Measurements from ENCODE around the gene ARSB.
"Not testable (repeated sequence)": the region's sequence is repeated elsewhere in the genome, so short reads cannot be mapped to it uniquely, and the experiment has no call there.

The ARSB gene

GRCh38 chr5:78895616-78896015 is 89.5 kb downstream of the ARSB start:
- no peak for DNase-seq

GRCh38 chr5:78893940-78894677 is 91.0 kb downstream of the ARSB start:
- DNase-seq, result no peak

- DNase-seq, result no peak
Observed at GRCh38 chr5:78890667-78891379, 94.3 kb downstream of the ARSB start.

GRCh38 chr5:78889369-78890140 is 95.6 kb downstream of the ARSB start:
- DNase-seq, result no peak

DNA sequence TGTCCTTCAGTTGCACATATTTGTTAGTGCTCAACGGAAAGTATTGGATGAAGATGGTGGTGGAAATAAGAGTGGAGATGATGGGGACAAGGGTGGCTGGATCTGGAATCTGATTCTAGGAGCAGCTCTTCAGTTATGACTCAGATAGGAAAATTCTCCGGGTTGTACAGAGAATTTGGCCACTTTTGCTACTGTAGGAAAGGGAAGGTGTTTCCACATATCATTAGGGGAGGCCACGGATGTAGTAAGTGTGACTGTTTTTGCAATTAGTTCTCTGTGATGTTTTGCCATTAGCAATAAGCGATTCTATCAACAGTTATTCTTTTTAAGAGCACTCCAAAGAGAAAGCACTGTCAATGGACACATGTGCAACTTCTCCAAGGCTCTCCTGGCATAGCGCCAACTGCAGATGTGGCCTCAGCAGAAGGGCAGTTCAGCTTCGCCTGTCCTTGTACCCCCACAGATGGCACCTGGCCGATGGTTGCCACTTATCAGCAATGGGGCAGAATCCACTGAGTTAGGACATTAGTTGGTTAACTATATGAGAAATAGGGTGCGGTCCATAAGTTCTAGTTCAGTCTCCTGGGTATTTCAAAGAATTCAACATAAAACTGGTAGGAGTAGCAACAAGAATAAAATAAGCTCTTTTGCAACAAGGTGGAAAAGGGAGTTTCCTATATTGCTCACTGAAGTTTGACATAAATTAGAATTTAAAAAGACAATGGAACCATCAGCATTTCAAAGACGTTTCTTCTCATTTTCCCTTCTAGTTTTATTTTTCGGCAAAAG is 96.3 kb downstream of the ARSB start:
- no peak for DNase-seq

DNA sequence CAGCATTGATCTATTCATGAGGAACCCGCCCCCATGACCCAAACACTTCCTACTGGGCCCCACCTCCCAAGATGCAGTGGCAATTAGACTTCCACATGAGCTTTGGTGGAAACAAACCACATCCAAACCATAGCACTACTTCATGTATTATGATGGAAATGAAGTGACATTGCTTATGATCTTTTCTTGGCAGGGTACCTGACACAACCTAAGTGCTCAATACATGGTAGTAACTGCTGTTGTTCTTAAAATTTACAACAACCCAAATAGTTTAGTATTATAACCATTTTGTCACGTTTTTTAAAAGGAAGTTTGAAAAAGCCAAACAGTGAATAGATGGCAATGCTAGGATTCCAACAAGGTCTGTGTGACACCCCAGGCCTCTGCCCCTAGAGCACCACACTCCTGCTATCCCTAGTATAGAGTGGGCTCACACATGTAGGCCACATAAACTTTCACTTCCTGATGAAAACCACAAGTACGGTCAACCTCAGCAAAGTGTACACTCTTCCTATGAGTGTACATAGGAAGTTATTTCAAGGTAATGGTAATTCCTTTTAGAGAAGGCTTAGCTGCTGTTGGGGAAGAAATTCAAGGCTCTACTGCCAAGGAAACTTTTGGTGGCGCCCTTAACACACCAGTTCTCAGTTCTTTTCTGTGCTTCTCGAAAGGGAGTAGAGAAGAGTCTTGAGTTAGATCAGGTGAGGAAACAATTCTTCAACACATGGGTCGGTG is 97.6 kb downstream of the ARSB start:
- no peak for DNase-seq

GRCh38 chr5:78886341-78887230 is 98.5 kb downstream of the ARSB start:
- no peak for DNase-seq

- DNase-seq, result no peak
Observed at GRCh38 chr5:78881884-78882283, 103.2 kb downstream of the ARSB start.

DNA sequence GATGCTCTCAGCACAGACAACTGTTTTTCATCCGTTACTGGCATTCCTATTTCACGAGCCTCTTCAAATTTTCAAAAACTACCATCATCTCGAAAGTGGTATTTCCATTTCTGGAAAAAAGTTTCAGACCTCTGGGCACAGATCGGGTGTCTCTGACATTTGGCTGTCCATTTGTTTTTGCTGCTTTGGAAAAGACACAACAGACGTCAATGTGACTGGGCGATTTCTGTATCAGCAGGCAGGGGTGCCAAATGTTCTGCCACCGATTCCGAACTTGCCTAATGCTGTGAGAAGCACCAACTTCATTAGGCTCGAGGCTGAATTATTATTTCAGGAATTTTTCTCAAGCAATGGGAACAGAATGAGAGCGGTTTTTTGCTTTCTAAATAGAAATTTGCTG is 105.6 kb downstream of the ARSB start:
- no peak for DNase-seq

- DNase-seq, result not testable (repeated sequence)
Observed at GRCh38 chr5:78866076-78866475, 119.0 kb downstream of the ARSB start.

- no peak for DNase-seq
Observed at GRCh38 chr5:78858364-78858763, 126.7 kb downstream of the ARSB start.

DNA sequence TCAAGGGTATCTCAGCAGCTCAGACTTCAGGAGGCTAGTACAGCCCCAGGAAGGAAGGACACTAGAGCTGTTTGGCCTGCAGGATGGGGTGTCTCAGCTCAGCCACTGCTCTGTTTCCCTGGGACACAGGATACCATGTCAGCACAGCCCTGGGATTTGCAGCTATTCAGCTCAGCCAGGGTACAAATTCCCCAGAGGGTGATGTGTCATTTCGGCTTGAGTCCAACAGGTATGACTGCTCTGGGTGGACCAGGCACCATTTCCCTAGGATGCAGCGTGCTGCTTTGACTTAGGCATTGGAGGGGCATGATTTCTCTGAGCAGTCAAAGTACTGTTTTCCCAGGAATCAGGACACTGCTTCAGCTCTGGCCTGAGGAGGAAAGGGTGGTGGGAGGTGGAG is 130.1 kb downstream of the ARSB start:
- DNase-seq, result no peak

- DNase-seq, result not testable (repeated sequence)
Observed at GRCh38 chr5:78851891-78852290, 133.2 kb downstream of the ARSB start.

DNA sequence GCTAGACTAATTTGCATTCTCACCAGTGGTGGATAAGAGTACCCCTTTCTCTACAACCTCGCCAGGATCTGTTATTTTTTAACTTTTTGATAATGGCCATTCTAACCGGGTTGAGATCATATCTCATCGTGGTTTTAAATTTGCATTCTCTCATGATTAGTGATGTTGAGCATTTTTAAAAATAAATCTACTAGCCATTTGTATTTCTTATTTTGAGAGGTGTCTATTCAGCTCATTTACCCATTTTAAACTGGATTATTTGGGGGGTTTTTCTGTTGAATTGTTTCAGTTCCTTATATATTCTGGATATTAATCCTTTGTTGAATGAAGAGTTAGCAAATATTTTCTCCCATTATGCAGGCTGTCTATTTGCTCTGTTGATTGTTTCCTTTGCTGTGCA is 139.6 kb downstream of the ARSB start:
- no peak for DNase-seq

DNA sequence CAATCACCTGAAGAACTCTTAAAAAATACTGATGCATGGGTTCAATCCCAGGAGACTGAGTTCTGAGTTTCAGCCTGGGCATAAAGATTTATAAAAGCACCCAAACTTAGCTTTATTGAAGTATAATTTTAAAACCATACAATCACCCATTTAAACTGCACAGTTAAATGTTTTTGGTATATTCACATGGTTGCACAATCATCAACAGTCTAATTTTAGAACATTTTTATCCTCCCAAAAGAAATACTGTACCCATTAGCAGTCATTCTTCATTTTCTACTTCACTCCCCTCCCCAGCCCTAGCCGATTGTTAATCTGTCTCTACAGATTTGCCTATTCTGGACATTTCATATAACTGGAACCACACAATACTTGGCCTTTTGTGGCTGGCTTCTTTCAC is 141.7 kb downstream of the ARSB start:
- no peak for DNase-seq

DNA sequence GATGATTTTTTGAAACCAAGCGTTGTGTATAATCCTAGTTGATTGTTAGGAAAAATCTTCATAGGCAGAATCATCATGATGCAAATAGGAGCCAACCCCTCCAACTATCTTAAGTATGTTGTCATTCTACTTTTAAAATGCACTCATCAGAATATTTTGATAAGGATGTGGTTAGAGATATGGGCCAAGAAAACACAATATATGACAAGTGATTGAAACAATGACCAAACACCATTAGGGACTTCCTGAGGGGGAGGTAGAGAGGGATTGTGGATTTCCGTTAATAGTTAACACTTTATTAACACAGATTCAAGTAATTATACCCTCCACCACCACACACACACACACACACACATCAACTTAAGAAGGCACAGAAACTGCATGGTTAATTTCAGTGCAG is 143.3 kb downstream of the ARSB start:
- DNase-seq, result no peak

GRCh38 chr5:78838753-78839152 is 146.4 kb downstream of the ARSB start:
- DNase-seq, result no peak

DNA sequence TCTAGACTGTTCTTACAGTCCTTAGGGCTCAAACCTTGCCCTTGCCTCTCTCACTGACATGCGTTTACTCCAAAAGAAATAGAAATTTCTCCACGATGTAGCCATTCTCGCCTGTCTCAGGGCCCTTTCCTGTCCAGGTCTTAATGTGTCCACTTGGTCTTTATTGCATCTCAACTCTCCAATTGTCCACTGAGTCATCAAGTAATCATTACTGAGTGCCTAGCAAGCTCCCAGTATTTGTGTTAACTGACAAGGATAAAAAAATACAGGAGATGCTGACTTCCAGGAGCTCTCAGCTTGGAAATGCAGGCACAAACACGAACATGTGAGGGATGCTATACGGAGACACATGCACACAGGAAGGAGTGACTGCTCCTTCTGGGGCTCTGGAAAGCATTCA is 147.3 kb downstream of the ARSB start:
- DNase-seq, result no peak

DNA sequence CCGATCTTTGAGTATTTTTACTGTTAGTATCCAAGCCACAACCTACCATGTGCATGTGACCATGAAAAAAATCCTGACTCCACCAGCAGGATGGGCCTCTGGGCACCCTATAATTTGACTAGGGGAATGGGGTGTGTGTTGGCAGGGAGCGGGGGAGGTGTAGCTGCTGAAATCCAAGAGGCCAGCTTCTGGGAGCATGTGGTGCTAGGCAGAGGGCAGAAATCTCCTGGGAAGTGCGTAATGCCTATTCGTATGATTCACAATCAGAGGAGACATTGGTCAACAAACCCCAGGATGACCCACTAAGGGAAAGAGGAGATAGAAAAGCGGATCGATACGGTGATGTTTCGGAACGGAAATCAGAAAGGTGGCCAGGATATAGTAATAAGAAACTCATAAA is 149.9 kb downstream of the ARSB start:
- DNase-seq, result no peak

DNA sequence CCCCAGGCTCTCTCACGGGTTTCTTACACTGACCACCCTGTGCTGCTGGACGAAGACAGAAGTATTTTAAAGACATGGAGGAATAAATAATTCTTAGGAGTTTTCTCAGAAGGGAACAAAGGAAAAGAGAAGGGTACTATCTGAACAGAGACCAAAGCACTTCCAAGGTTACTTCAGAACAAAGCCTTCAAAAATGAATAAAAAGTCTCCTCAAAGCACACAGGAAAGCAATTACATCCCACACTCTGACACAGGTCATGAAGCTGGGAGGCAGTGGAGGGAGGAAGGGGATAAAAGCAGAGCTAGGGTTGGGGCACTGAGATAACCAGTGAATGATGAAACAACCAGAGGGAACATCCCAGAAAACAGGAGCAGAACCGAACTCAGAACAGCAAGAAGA is 151.8 kb downstream of the ARSB start:
- DNase-seq, result no peak

GRCh38 chr5:78830528-78831046 is 154.5 kb downstream of the ARSB start:
- no peak for DNase-seq
